Neuron (in vitro differentiated cells): ENCODE measurements around the gene TCF12.

Experiments used
- H2AFZ ChIP-seq: one replicate; pipeline ENCODE4 v1.6.1; 2013; ENCODE audit warnings: low read depth, mild to moderate bottlenecking, inconsistent platforms, low read length, moderate library complexity
- H3K27me3 ChIP-seq: one replicate; pipeline ENCODE4 v1.6.1; 2013; ENCODE audit warnings: low read length; ENCODE audit not compliant: insufficient read depth
- H3K36me3 ChIP-seq: one replicate; pipeline ENCODE4 v1.6.1; 2013; ENCODE audit warnings: low read length; ENCODE audit not compliant: insufficient read depth
- H3K4me1 ChIP-seq: one replicate; pipeline ENCODE4 v1.6.1; 2013; ENCODE audit warnings: low read length; ENCODE audit not compliant: insufficient read depth
- H3K4me3 ChIP-seq: 2 replicates; pipeline ENCODE4 v1.5.1; 2013; ENCODE audit warnings: mild to moderate bottlenecking, low read length, moderate library complexity
- H3K9me3 ChIP-seq: one replicate; pipeline ENCODE4 v1.6.1; 2013; ENCODE audit warnings: low read length

Gene TCF12

DNA sequence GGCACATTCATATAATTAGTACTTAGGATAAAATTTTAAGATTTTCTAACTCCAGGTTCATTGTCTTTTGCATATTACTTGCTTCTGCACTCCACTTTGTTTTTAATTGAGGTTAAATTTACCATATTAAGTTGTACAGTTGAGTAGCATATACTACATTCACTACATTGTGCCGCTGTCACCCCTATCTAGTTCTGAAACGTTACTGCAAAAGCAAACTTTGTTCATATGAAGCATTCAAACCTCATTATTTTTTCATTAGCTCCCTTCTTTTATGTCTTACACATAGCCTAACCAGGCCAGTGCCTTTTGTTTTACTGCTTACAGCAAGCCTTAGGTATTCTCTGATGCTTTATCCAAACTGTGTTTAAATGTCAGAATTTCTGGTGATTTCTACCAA lies 274.7 kb downstream of the TCF12 start:
- peaks cover 7% of the 10 kb centered on the region for H3K4me1 ChIP-seq

DNA sequence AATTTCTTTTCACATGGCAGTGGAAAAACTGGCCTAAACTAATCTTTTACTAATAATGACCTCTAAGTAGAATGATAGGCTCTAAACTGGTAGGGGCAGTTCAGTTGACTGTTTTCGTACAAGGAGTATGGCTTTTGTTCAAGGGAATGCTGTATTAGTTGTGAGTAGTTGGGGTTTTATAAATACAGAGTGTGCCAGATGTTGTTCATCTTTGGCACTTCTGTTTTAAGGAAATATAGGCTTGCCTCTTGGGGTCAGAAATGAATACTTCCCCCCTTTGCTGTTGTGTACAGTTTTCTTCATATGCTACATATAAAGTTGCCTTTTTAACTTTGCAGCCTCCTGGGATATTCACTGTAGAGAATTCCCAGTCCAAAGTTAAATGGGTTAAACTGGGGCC lies 276.9 kb downstream of the TCF12 start:
- Histone ChIP-seq H3K9me3 (no peaks in the 10 kb centered on the region), H3K4me3 (no peak overlapping the region), H3K36me3 (peaks cover 28% of the 10 kb centered on the region), H3K4me1 (peaks cover 23% of the 10 kb centered on the region), H2AFZ (no peak overlapping the region), H3K27me3 (no peaks in the 10 kb centered on the region)

More for the DNA sequence above, 274.7 kb downstream of the TCF12 start:
- H3K9me3 ChIP-seq: peaks cover 2% of the 10 kb centered on the region
- no peaks in the 10 kb centered on the region for H3K27me3 ChIP-seq
- H3K4me3 ChIP-seq: no peak overlapping the region
- H3K36me3 ChIP-seq: peaks cover 28% of the 10 kb centered on the region
- no peak overlapping the region for H2AFZ ChIP-seq

DNA sequence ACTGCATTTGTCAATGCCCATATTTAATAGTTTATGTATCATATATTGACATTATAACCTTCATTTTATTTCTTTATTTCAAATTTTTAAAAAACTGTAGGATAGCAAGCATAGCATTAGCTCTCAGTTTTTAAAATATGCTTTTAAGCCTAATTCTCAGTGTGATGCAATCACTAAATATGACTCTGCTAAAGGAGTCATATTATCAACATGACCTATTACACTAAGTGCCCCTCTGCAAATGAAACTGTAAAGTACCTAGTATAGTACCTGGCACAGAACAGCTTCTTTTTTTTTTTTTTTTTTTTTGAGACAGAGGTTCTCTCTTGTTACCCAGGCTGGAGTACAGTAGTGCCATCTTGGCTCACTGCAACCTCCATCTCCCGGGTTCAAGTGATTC lies 278.4 kb downstream of the TCF12 start:
- Histone ChIP-seq H3K27me3 (no peaks in the 10 kb centered on the region), H2AFZ (no peak overlapping the region), H3K4me3 (no peak overlapping the region), H3K9me3 (no peaks in the 10 kb centered on the region), H3K36me3 (peaks cover 26% of the 10 kb centered on the region), H3K4me1 (peaks cover 23% of the 10 kb centered on the region)

DNA sequence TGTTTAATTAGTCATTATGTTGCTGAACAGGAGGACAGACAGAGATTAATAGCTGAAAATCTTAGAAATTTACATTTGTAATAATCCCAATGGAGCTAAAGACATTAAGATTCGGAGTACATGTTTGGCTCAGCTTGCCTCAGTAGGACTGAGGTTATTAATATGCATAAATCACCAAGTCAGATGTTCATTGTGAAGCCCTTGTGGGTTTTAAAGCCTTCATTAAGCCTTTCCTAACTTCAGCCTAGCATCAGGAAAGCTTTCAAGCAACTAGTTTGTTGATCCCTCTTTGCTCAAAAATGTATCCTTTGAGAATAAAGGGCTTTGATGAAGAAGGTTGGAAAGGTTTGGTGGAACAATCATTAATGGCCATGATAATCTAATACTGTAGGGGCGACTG lies 279.7 kb downstream of the TCF12 start:
- Histone ChIP-seq H3K4me1 (peaks cover 23% of the 10 kb centered on the region), H3K9me3 (no peaks in the 10 kb centered on the region), H3K27me3 (no peaks in the 10 kb centered on the region), H3K4me3 (no peak overlapping the region), H2AFZ (no peak overlapping the region), H3K36me3 (peaks cover 19% of the 10 kb centered on the region)

DNA sequence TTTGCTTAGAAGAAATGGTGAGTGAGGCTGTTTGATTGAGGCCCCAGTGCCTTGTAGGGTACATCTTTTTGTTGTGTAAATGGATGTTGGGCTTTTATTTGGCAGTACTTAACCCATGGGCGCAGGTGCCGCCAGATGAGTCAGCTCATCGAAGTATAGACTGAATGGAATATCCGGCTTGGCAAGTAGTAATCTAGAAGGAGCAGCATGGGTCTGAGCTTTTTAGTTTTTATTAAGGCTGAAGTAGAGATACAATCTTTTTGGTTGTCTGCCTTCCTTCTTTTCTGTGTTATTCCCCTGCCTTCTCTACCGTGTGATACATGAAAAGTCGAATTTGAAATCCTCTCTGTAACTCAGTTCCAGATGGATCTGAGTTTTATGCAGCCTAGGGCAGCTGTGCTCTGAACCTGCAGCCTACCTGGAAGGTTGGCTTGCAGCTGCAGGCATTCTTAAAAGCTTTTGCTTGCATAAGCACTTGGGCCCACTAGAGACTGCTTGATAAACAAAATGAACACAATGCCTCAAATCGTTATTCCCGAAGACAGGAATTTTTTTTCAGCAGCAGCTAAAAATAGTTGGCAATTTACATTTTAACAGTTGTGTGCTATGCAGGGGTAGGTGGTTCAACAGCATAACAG lies 280.3 kb downstream of the TCF12 start:
- Histone ChIP-seq H3K4me1 (peaks cover 23% of the 10 kb centered on the region), H3K36me3 (peaks cover 15% of the 10 kb centered on the region), H3K9me3 (no peaks in the 10 kb centered on the region), H3K4me3 (no peak overlapping the region), H3K27me3 (no peaks in the 10 kb centered on the region), H2AFZ (no peak overlapping the region)

DNA sequence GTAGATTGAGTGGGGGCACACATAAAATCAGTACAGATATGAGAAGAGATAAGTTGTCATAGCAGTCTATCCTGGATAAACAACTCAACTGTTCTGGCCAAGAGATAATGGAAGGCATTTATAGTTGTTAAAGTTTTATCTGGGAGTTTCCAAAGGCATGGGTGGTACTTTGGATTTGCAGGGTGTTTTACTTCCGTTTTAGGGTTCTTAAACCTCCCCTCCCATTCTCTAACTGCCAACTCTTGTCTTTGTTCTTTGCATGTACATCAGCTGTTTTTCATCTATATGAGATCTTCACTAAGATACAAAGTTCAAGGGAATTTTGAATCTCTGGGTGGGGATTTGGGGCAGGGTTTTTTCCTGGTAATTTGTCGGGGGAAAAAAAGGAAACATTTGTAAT lies 283.1 kb downstream of the TCF12 start:
- H3K4me1 ChIP-seq: peaks cover 23% of the 10 kb centered on the region
- no peak overlapping the region for H2AFZ ChIP-seq
- no peaks in the 10 kb centered on the region for H3K27me3 ChIP-seq
- H3K4me3 ChIP-seq: no peak overlapping the region
- peaks cover 6% of the 10 kb centered on the region for H3K36me3 ChIP-seq
- H3K9me3 ChIP-seq: no peaks in the 10 kb centered on the region

DNA sequence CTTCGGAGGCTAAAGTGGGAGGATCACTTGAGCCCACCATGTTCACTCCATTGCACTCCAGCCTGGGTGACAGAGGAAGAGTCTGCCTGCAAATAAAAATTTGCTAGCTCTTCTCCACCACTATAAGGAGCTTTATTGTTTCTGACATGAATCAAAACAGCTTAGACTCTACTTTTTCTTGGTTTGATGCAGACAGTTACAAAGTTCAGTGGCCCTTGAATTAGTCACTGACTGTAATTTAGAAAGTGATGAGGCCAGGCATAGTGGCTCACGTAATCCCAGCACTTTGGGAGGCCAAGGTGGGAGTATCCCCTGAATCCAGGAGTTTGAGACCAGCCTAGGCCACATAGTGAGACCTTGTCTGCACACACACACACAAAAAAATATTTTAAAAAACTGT lies 285.5 kb downstream of the TCF12 start:
- peaks cover 9% of the 10 kb centered on the region for H3K4me1 ChIP-seq
- H3K9me3 ChIP-seq: no peaks in the 10 kb centered on the region
- no peaks in the 10 kb centered on the region for H3K27me3 ChIP-seq
- H3K36me3 ChIP-seq: peaks cover 6% of the 10 kb centered on the region
- no peak overlapping the region for H2AFZ ChIP-seq
- no peak overlapping the region for H3K4me3 ChIP-seq

DNA sequence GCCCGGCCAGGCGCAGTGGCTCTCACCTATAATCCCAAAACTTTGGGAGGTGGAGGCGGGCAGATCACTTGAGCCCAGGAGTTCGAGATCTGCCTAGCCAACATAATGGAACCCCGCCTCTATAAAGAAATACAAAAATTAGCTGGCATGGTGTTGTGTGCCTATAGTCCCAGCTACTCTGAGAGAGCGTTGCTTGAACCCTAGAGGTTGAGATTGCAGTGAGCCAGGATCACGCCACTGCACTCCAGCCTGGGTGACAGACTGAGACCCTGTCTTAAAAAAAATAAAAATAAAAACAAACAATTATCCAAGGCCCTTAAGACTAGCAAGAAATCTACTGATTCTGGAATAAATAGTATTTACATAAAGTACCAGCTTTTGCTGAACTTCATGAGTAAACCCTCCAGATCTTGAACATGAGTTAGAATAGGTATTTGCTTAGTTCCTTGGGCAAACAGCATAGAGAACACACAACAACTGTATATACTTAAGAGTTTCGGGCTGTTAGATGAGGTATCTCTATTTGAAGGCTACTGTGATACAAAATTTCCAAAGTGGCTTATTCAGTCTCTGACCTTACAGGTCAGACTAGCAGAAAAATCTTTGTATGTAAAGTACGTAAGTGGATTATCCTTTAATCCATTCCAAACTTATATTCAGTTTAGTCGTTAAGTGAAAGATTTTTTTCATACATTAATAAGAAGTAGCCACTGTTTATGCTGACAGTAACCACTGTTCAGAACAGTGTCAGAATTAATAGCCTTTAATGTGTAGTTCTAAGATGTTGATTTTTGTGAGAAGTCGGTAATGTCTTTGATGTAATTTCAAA lies 286.8 kb downstream of the TCF12 start:
- H3K4me1 ChIP-seq: no peaks in the 10 kb centered on the region
- no peaks in the 10 kb centered on the region for H3K9me3 ChIP-seq
- H3K27me3 ChIP-seq: no peaks in the 10 kb centered on the region
- peaks cover 6% of the 10 kb centered on the region for H3K36me3 ChIP-seq
- H3K4me3 ChIP-seq: no peak overlapping the region
- H2AFZ ChIP-seq: no peak overlapping the region

DNA sequence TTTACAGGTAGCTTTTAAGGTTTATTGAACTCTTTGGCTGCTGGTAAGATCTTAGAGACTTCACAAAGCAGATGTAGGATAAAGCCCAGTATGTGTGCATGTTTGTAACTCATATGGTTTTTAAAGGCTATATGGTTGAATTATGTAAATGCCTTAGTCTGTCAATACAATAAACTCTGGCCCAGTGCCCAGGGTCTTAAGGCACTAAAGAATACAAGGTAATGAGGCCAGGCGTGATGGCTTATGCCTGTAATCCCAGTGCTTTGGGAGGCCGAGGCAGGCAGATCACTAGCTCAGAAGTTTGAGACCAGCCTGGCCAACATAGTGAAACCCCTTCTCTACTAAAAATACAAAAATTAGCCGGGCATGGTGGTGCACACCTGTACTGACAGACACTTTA lies 287.6 kb downstream of the TCF12 start:
- H3K27me3 ChIP-seq: no peaks in the 10 kb centered on the region
- H3K9me3 ChIP-seq: no peaks in the 10 kb centered on the region
- no peaks in the 10 kb centered on the region for H3K4me1 ChIP-seq
- H3K36me3 ChIP-seq: peaks cover 6% of the 10 kb centered on the region
- no peak overlapping the region for H3K4me3 ChIP-seq
- H2AFZ ChIP-seq: no peak overlapping the region

DNA sequence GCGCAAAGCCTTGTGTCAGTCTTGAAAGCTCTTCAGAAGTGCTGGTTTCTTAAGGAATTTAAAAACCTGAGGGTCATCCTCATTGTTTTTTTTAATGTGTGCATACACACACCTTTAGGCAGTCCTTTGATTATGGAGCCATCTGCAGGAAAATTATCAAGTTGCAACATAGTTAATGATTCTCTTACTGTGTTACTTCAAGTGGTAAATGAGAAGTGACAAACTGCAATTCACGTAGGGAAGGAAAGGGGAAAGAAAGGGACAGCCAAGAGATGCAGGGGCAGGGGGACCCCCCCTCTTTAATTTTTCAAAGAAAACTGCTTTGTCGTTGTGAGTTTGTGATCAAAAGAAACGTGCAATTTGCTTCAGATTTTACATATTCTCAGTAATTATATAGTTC lies 295.4 kb downstream of the TCF12 start:
- Histone ChIP-seq H3K4me3 (no peak overlapping the region), H2AFZ (no peak overlapping the region), H3K4me1 (peaks cover 63% of the 10 kb centered on the region), H3K36me3 (no peaks in the 10 kb centered on the region), H3K9me3 (no peaks in the 10 kb centered on the region), H3K27me3 (no peaks in the 10 kb centered on the region)

DNA sequence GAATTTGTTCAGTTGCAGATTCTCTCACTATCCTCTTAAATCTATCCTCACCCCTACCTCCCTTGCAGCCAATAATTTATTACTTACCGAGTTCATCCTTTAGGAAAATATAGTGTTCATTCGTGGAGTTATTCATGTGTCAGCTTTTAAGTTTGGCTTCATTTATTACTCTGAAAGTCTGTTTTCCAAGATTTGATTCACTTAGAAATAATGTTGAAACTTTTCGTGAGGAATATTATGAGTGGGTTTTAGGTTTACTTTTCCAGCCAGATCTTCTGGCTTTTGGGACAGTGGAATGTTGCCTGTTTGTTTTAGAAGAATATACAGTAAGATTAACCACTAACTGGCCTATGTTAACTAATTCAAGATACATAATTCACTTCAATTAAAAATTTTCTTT lies 296.9 kb downstream of the TCF12 start:
- no peaks in the 10 kb centered on the region for H3K27me3 ChIP-seq
- no peaks in the 10 kb centered on the region for H3K9me3 ChIP-seq
- peaks cover 65% of the 10 kb centered on the region for H3K4me1 ChIP-seq
- no peak overlapping the region for H2AFZ ChIP-seq
- no peak overlapping the region for H3K4me3 ChIP-seq
- no peaks in the 10 kb centered on the region for H3K36me3 ChIP-seq

DNA sequence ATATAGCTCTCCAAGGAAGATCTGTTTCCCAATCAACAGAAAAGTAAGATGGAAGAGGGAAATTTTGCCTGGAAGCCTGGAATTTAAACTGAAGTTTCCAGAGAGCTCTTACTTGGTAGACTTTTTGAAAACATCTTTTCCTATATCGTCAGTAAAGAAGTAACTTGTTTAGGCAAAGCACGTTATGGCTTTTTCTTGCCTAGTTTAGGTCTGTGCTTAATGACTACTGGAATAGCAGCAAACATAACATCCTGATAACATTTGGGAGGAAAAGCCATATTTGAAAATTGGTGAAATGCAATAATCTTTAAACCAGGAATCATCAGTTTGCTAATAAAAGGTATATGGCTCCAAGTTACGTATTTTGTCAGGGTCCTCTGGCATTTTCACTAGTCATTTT lies 297.4 kb downstream of the TCF12 start:
- peaks cover 65% of the 10 kb centered on the region for H3K4me1 ChIP-seq
- no peaks in the 10 kb centered on the region for H3K9me3 ChIP-seq
- no peak overlapping the region for H3K4me3 ChIP-seq
- no peak overlapping the region for H2AFZ ChIP-seq
- H3K27me3 ChIP-seq: no peaks in the 10 kb centered on the region
- H3K36me3 ChIP-seq: no peaks in the 10 kb centered on the region

DNA sequence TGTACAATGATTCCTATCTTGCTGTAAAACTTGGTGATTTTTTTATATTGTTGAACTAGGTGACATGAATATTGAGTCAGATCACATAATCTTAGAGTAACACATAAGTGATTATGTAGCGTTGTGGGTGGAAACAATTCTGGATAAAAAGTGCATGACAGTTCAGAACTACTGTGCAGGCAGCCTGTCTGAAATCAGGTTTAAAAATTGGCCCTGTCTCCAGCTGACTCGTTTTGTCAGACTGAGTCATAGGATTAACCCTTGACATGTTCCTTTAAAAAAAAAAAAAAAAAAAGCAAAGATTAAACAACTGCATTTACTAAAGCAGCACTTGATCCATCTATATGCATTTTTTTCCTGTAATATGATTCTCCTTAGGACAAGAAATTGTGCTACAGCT lies 297.8 kb downstream of the TCF12 start:
- no peaks in the 10 kb centered on the region for H3K27me3 ChIP-seq
- peaks cover 65% of the 10 kb centered on the region for H3K4me1 ChIP-seq
- no peaks in the 10 kb centered on the region for H3K9me3 ChIP-seq
- H2AFZ ChIP-seq: no peak overlapping the region
- H3K4me3 ChIP-seq: no peak overlapping the region
- H3K36me3 ChIP-seq: no peaks in the 10 kb centered on the region
